Measurements from ENCODE around the gene L1CAM. TPM values are rescaled to one million over a fixed set of nuclear protein-coding genes. Genes with fewer than 3 reads are reported as not detected.

The L1CAM gene
- total RNA-seq, 4 donors from 2014 or later = 5.2 to 7.1 (median 6.1) TPM

GRCh38 chrX:153877571-153878261 is 8.3 kb downstream of the L1CAM start:
- H3K36me3 ChIP-seq = no peaks in the 10 kb centered on the region
- intact Hi-C loops (cut with DNase I; ENCODE audit: low total_unique reads) = no loop called here
- in situ Hi-C loops (cut with MboI; ENCODE audit: low pct_ligation_motif_present in 1 of 4, low pct_unique_long_range_greater_than_20kb in 1 of 4, low sequenced_read_pairs in 3 of 4) = no loop called here
- H3K27ac ChIP-seq = no peak overlapping the region
- peaks cover 22% of the 10 kb centered on the region for H3K27me3 ChIP-seq
- WGBS, 2 donors (ENCODE audit: low coverage in 1 of 2) = 79% methylated on average over 8 of the region's 8 CpGs; no CpG with 5 or more reads in 1 of the 2 donors
- H3K4me3 ChIP-seq = no peak overlapping the region
- DNase-seq = no peak
- no peaks in the 10 kb centered on the region for H3K9me3 ChIP-seq
- TF ChIP-seq EP300 (IDR thresholded peaks at IDR 0.05; ENCODE audit: low read depth) (no peak), CTCF (IDR thresholded peaks at IDR 0.05) (no peak), POLR2A (IDR thresholded peaks at IDR 0.05) (no peak), POLR2AphosphoS5 (IDR thresholded peaks at IDR 0.05) (no peak)
- no peaks in the 10 kb centered on the region for H3K4me1 ChIP-seq

GRCh38 chrX:153876112-153876491 is 9.9 kb downstream of the L1CAM start:
- Histone ChIP-seq H3K4me3 (no peak overlapping the region), H3K36me3 (no peaks in the 10 kb centered on the region), H3K27ac (no peak overlapping the region), H3K27me3 (peaks cover 11% of the 10 kb centered on the region), H3K4me1 (no peaks in the 10 kb centered on the region), H3K9me3 (no peaks in the 10 kb centered on the region)
- DNase-seq = no peak
- intact Hi-C loops (cut with DNase I; ENCODE audit: low total_unique reads) (no loop called here), in situ Hi-C loops (cut with MboI; ENCODE audit: low pct_ligation_motif_present in 1 of 4, low pct_unique_long_range_greater_than_20kb in 1 of 4, low sequenced_read_pairs in 3 of 4) (no loop called here)
- WGBS, 2 donors (ENCODE audit: low coverage in 1 of 2) = 74% methylated on average over 3 of the region's 3 CpGs; no CpG with 5 or more reads in 1 of the 2 donors
- TF ChIP-seq CTCF (IDR thresholded peaks at IDR 0.05) (no peak), POLR2A (IDR thresholded peaks at IDR 0.05) (no peak), EP300 (IDR thresholded peaks at IDR 0.05; ENCODE audit: low read depth) (no peak), POLR2AphosphoS5 (IDR thresholded peaks at IDR 0.05) (no peak)

GRCh38 chrX:153875391-153876111 is 10.4 kb downstream of the L1CAM start:
- H3K9me3 ChIP-seq = no peaks in the 10 kb centered on the region
- in situ Hi-C loops (cut with MboI; ENCODE audit: low pct_ligation_motif_present in 1 of 4, low pct_unique_long_range_greater_than_20kb in 1 of 4, low sequenced_read_pairs in 3 of 4) (no loop called here), intact Hi-C loops (cut with DNase I; ENCODE audit: low total_unique reads) (no loop called here)
- TF ChIP-seq CTCF (IDR thresholded peaks at IDR 0.05) (no peak), POLR2AphosphoS5 (IDR thresholded peaks at IDR 0.05) (no peak), POLR2A (IDR thresholded peaks at IDR 0.05) (no peak)
- H3K36me3 ChIP-seq = no peaks in the 10 kb centered on the region
- no peaks in the 10 kb centered on the region for H3K4me1 ChIP-seq
- DNase-seq = peak; percentile 54
- WGBS, 2 donors (ENCODE audit: low coverage in 1 of 2) = 35% methylated on average over 36 of the region's 42 CpGs; no CpG with 5 or more reads in 1 of the 2 donors
- H3K27me3 ChIP-seq = peaks cover 11% of the 10 kb centered on the region
- H3K27ac ChIP-seq = no peak overlapping the region
- no peak overlapping the region for H3K4me3 ChIP-seq

- intact Hi-C loops (cut with DNase I; ENCODE audit: low total_unique reads) = no loop called here
- no peaks in the 10 kb centered on the region for H3K9me3 ChIP-seq
- TF ChIP-seq POLR2A (IDR thresholded peaks at IDR 0.05) (no peak), EP300 (IDR thresholded peaks at IDR 0.05; ENCODE audit: low read depth) (no peak), CTCF (IDR thresholded peaks at IDR 0.05) (no peak), POLR2AphosphoS5 (IDR thresholded peaks at IDR 0.05) (no peak)
- no peaks in the 10 kb centered on the region for H3K4me1 ChIP-seq
- in situ Hi-C loops (cut with MboI; ENCODE audit: low pct_ligation_motif_present in 1 of 4, low pct_unique_long_range_greater_than_20kb in 1 of 4, low sequenced_read_pairs in 3 of 4) = no loop called here
- H3K4me3 ChIP-seq = no peak overlapping the region
- no peaks in the 10 kb centered on the region for H3K36me3 ChIP-seq
- no peak overlapping the region for H3K27ac ChIP-seq
- peaks cover 3% of the 10 kb centered on the region for H3K27me3 ChIP-seq
- no peak for DNase-seq
- 74% methylated on average over 13 of the region's 13 CpGs; no CpG with 5 or more reads in 1 of the 2 donors for WGBS, 2 donors (ENCODE audit: low coverage in 1 of 2)
Measured at GRCh38 chrX:153874366-153875125, 11.4 kb downstream of the L1CAM start.
